Endothelial cell of umbilical vein (primary cell): ENCODE data around the gene DPH6.

ENCODE experiments used
- EZH2 ChIP-seq: IDR thresholded peaks from 2 replicates; pipeline ENCODE4 v1.6.1; 2012; ENCODE audit warnings: borderline replicate concordance, low read depth, mild to moderate bottlenecking, moderate library complexity, low read length, inconsistent platforms; ENCODE audit not compliant: severe bottlenecking
- MYC ChIP-seq: IDR thresholded peaks from one replicate; pipeline ENCODE4 v1.6.1; 2011; ENCODE audit warnings: mild to moderate bottlenecking, low read depth, low read length
- POLR2AphosphoS5 ChIP-seq: IDR thresholded peaks from 2 replicates; pipeline ENCODE4 v1.6.1; 2012; ENCODE audit warnings: low read depth, mild to moderate bottlenecking, control low read depth, low read length, moderate library complexity; ENCODE audit not compliant: insufficient read depth
- TF ChIP-seq, protein P1 (sequence below), 2 donors: IDR thresholded peaks; 1 replicate in 1 of 2; 2 replicates in 1 of 2; pipeline ENCODE4 v1.5.1; 2011; ENCODE audit warnings: low read length in 2 of 2, mild to moderate bottlenecking in 2 of 2, moderate library complexity in 2 of 2, control low read depth in 1 of 2, inconsistent platforms in 1 of 2, low read depth in 1 of 2; ENCODE audit not compliant: insufficient read depth in 1 of 2; ENCODE audit errors: extremely low read depth in 1 of 2
- TF ChIP-seq, protein P2 (sequence below): IDR thresholded peaks from 2 replicates; pipeline ENCODE4 v1.6.1; 2011; ENCODE audit not compliant: insufficient read depth, insufficient read length

DNA sequence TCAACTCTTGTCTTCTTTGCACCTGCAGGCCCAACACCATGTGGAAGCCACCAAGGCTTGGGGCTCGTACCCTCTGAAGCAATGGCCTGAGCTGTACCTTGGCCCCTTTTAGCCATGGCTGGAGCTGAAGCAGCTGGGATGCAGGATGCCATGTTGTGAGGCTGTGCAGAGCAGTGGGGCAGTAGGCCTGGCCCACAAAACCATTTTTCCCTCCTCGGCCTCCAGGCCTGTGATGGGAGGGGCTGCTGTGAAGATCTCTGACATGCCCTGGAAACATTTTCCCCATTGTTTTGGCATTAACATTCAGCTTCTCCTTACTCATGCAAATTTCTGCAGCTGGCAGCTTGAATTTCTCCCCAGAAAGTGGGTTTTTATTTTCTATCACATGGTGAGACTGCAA is 58.5 kb downstream of the DPH6 start:
- TF ChIP-seq EZH2 = no peak
- TF ChIP-seq, protein P1, sequence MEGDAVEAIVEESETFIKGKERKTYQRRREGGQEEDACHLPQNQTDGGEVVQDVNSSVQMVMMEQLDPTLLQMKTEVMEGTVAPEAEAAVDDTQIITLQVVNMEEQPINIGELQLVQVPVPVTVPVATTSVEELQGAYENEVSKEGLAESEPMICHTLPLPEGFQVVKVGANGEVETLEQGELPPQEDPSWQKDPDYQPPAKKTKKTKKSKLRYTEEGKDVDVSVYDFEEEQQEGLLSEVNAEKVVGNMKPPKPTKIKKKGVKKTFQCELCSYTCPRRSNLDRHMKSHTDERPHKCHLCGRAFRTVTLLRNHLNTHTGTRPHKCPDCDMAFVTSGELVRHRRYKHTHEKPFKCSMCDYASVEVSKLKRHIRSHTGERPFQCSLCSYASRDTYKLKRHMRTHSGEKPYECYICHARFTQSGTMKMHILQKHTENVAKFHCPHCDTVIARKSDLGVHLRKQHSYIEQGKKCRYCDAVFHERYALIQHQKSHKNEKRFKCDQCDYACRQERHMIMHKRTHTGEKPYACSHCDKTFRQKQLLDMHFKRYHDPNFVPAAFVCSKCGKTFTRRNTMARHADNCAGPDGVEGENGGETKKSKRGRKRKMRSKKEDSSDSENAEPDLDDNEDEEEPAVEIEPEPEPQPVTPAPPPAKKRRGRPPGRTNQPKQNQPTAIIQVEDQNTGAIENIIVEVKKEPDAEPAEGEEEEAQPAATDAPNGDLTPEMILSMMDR (IDR thresholded peaks at IDR 0.05; ENCODE audit: extremely low read depth in 1 of 2, insufficient read depth in 1 of 2, low read depth in 1 of 2, low read length in 2 of 2) = no peak
- TF ChIP-seq POLR2AphosphoS5 = no peak
- TF ChIP-seq, protein P2, sequence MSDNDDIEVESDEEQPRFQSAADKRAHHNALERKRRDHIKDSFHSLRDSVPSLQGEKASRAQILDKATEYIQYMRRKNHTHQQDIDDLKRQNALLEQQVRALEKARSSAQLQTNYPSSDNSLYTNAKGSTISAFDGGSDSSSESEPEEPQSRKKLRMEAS = no peak
- TF ChIP-seq MYC = no peak
